SK-N-MC (cell line): Measurements from ENCODE around the gene TEKT3.

Experiments used
- EZH2 ChIP-seq: fragments of 200-600 bp; sonication (generic); IDR thresholded peaks from one replicate; pipeline ENCODE4 v1.6.1; 2017; ENCODE audit warnings: antibody characterized with exemption
- FOXP2 ChIP-seq: optimal IDR thresholded peaks from 2 replicates; pipeline ENCODE3; 2011; ENCODE audit warnings: mild to moderate bottlenecking, moderate library complexity; ENCODE audit not compliant: insufficient read depth; ENCODE audit errors: extremely low read length, control extremely low read depth
- POLR2AphosphoS5 ChIP-seq: IDR thresholded peaks from 2 replicates; pipeline ENCODE4 v1.6.1; 2012; ENCODE audit warnings: mild to moderate bottlenecking, low read depth, low read length, borderline replicate concordance

DNA sequence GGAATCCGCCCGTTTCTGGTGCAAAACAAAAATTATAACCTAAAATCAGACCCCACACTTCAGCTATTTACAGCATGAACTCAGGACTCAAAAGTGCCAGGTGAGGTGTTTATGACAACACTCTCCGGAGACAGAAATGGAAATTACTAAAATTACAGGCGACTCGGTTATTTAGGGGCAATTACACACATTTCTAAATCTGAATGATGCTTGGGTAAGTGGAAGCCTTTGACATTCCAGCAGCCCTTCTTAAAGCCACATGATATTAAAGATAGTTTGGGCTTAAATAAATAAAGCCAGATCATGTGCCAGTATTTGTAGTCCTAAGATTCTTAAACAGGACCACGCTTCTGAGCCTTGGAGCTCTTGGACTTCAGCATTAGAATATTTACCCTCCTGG, 39.6 kb downstream of the TEKT3 start:
- TF ChIP-seq EZH2 (no peak), POLR2AphosphoS5 (no peak), FOXP2 (no peak)
